Activated T-cell treated with anti-CD3 and anti-CD28 coated beads, Interleukin-2, amount 50 U/mL, for 72 hours (primary cell): ENCODE data around the gene POP4. TPM values are rescaled to one million over a fixed set of nuclear protein-coding genes. Genes with fewer than 3 reads are reported as not detected.

ENCODE experiments used
- ATAC-seq, 2 donors: fragments of 150-1000 bp; cut with Tn5 transposase; replicated peaks in 1 of 2; 2 replicates each; pipeline ENCODE4 v1.10.0; 2021; ENCODE audit warnings: moderate library complexity in 2 of 2, mild to moderate bottlenecking in 1 of 2
- DNase-seq, 2 donors: peaks; one replicate each; pipeline ENCODE4 v3.0.0; 2021 to 2022; ENCODE audit warnings: mixed read lengths in 1 of 2
- H3K27ac Mint-ChIP-seq: one replicate; pipeline ENCODE4 v1.8.0; 2022; ENCODE audit warnings: mild to moderate bottlenecking, moderate library complexity, mixed read lengths
- H3K27me3 Mint-ChIP-seq: one replicate; pipeline ENCODE4 v1.8.0; 2022; ENCODE audit warnings: low read depth, mixed read lengths
- H3K36me3 Mint-ChIP-seq, 2 donors: one replicate each; pipeline ENCODE4 v1.8.0; 2022; ENCODE audit warnings: mixed read lengths in 2 of 2, mild to moderate bottlenecking in 1 of 2; ENCODE audit not compliant: insufficient read depth in 2 of 2
- H3K4me1 Mint-ChIP-seq: one replicate; pipeline ENCODE4 v1.8.0; 2022; ENCODE audit warnings: low read depth, mixed read lengths
- H3K4me3 Mint-ChIP-seq, 2 donors: one replicate each; pipeline ENCODE4 v1.8.0; 2022; ENCODE audit warnings: mild to moderate bottlenecking in 2 of 2, mixed read lengths in 2 of 2, moderate library complexity in 2 of 2
- H3K9me3 Mint-ChIP-seq, 2 donors: one replicate each; pipeline ENCODE4 v1.8.0; 2022; ENCODE audit warnings: mixed read lengths in 2 of 2
- total RNA-seq, 2 donors: library from RNA; stranded (reverse); gene quantifications; one replicate each; pipeline ENCODE4 v1.2.3, GENCODE V29; 2022

POP4 gene
- total RNA-seq, 2 donors from 2014 or later, result 62.6 to 65.3 TPM

DNA sequence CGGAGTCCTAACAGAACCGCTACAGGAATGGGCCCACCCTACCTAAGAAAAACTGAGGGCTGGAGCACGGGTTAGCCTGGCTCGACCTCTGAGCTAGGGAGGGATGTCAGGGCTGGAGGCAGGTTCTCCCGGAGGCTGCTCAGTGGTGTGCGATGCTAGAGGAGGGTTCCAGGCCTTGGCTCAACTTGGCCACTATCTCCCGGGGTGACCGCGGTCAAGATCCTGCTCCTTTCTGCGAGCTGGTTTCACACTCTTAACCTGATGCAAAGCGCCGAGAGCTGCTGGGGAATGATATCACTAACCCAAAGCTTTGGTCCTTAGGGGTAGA, 301 bp downstream of the POP4 start:
- Mint-ChIP-seq H3K4me3 (peak overlapping the region; percentile 91 to 97), H3K9me3 (no peaks in the 10 kb centered on the region), H3K27ac (peak overlapping the region; percentile 98), H3K27me3 (no peaks in the 10 kb centered on the region), H3K4me1 (peaks cover 26% of the 10 kb centered on the region), H3K36me3 (peaks cover 2 to 12% of the 10 kb centered on the region in 2 donors)
- no peak for DNase-seq
- ATAC-seq, result peak; percentile 35 to 36

DNA sequence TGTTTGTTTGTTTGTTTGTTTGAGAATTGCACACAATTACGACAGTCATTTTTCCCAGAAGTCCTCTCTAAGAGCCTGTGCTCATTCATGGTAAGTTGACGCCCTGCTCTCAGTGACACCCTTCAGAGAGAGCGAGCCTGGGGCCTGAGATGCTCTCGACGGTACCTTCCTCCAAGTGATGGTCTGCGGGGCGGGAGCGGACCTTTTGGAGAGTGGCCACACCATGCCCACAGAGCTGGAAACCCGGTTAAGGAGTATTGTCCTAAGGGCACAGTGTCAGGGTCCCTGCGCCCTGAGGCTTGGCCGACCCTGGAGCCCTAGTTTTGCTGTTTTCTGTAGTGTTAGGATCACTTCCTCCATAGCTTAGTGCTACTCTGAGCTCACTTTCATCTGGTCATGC, 3.6 kb downstream of the POP4 start:
- DNase-seq (no peak), ATAC-seq (no peak)
- H3K9me3 Mint-ChIP-seq, result no peaks in the 10 kb centered on the region
- H3K27me3 Mint-ChIP-seq, result no peaks in the 10 kb centered on the region
- H3K4me1 Mint-ChIP-seq, result peaks cover 30% of the 10 kb centered on the region
- H3K4me3 Mint-ChIP-seq, result peak overlapping the region in 1 of 2 donors; percentile 20
- H3K36me3 Mint-ChIP-seq, result peaks cover 11 to 28% of the 10 kb centered on the region in 2 donors
- H3K27ac Mint-ChIP-seq, result no peak overlapping the region

DNA sequence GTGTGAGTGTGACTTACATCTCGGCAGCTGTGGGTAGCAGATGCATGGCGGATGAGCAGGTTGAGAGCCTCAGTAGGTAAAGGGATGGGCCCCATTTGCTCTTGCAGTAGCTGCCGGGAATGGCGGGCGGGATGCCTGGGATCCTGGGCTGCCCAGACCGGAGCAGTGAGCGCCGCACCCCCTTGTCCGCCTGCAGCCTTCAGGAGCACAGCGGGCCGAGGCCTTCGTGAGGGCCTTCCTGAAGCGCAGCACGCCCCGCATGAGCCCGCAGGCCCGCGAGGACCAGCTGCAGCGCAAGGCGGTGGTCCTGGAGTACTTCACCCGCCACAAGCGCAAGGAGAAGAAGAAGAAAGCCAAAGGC, 4.1 kb downstream of the POP4 start:
- H3K4me1 Mint-ChIP-seq, result peaks cover 30% of the 10 kb centered on the region
- peak overlapping the region in 1 of 2 donors; percentile 20 for H3K4me3 Mint-ChIP-seq
- H3K27ac Mint-ChIP-seq, result no peak overlapping the region
- ATAC-seq (no peak), DNase-seq (no peak)
- no peaks in the 10 kb centered on the region for H3K27me3 Mint-ChIP-seq
- H3K9me3 Mint-ChIP-seq, result no peaks in the 10 kb centered on the region
- H3K36me3 Mint-ChIP-seq, result peaks cover 11 to 33% of the 10 kb centered on the region in 2 donors

DNA sequence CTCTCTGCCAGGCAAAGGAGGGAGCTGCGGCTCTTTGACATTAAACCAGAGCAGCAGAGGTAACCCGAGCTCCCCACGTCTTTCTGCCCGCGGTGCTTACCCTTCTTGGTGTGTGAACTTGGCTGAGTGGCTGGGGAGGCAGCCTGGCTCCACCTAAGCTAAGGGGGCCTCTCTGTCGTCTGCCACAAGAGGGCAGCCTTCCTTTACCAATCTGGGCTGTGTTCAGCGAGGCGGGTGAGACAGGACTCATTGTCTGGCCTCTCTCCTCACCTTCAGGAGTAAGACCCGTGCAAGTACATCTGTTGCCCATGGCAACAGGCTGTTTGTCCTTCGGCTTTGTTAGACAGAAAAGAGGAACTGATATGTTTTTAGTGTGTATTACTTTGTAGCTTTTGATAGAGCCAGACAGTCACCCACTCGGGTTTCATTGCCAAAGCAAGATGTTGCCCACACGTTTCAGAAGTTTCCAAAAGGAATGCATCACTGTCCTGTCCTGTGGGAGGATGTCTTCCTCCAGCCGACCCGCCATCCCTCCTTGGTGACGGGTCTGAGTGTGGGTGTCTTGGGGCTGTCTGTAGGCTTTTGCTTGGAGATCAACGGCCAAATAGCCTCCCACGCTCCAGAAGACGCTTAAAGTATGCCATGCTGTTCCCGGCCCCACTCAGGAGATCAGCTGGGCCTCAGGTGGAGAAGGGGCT, 4.6 kb downstream of the POP4 start:
- peaks cover 11 to 38% of the 10 kb centered on the region in 2 donors for H3K36me3 Mint-ChIP-seq
- ATAC-seq (peak; percentile 66 to 74), DNase-seq (peak; percentile 85 to 86)
- peaks cover 30% of the 10 kb centered on the region for H3K4me1 Mint-ChIP-seq
- H3K4me3 Mint-ChIP-seq, result no peak overlapping the region
- H3K9me3 Mint-ChIP-seq, result no peaks in the 10 kb centered on the region
- no peaks in the 10 kb centered on the region for H3K27me3 Mint-ChIP-seq
- no peak overlapping the region for H3K27ac Mint-ChIP-seq

DNA sequence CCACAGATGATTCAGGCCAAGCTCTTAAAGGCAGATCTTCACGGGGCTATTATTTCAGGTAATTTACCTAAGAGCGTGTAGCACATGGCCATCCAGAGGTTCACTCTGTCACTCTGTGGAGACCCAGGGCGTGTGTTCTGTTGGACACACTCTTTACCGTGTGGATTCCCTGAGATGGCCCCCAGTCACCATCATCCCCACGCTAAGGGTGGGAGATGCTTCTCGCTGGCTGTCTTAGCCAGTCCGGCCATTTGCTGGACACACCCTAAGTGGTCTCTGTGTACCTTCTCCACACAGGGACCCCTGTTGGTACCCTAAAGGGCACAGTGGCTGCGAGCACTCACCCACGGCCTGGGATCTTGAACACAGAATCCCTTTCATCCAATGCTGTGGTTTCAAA, 6.0 kb downstream of the POP4 start:
- Mint-ChIP-seq H3K27ac (peak overlapping the region; percentile 67), H3K4me1 (peaks cover 25% of the 10 kb centered on the region)

DNA sequence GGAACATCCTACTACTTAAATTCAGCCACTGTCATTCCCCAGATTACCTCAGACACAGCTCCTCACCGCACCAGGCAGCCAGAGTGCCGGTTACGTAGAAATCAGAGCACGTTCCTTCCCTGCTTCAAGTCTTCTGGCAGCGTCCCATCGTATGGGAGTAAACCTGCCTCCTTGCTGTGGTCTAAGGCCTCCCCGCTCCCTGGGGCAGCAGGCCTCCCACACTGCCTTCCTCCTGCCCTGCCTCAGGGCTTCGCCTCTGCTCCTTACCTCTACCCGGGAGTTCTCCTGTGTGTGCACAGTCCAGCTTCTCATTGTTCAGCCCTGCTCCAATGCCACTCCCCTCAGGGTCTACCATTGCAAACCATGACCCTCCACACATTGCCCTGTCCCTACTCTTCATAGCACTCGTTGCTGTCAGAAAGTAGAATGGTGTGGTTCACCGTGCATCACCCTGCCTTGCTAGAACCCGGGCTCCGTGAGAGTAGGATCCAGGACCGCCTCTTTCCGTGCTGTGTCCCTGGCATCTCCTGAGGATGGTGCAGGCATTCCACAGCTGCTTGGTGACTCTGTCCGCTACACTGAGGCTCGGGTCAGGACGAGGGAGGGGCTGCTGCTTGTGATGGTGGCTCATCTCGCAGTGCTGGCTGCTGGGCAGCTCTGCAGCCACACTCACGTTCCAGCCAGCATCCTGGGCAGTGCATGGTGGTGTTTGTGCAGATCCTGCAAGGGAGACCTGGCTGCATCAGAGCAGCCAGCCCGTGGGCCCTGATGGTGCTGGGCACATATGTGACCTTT, 6.9 kb downstream of the POP4 start:
- Mint-ChIP-seq H3K9me3 (no peaks in the 10 kb centered on the region), H3K27ac (no peak overlapping the region)

More for the DNA sequence above, 6.0 kb downstream of the POP4 start:
- Mint-ChIP-seq H3K4me3 (no peak overlapping the region), H3K27me3 (no peaks in the 10 kb centered on the region), H3K9me3 (no peaks in the 10 kb centered on the region), H3K36me3 (peaks cover 9 to 39% of the 10 kb centered on the region in 2 donors)
- DNase-seq, result no peak
- no peak for ATAC-seq

DNA sequence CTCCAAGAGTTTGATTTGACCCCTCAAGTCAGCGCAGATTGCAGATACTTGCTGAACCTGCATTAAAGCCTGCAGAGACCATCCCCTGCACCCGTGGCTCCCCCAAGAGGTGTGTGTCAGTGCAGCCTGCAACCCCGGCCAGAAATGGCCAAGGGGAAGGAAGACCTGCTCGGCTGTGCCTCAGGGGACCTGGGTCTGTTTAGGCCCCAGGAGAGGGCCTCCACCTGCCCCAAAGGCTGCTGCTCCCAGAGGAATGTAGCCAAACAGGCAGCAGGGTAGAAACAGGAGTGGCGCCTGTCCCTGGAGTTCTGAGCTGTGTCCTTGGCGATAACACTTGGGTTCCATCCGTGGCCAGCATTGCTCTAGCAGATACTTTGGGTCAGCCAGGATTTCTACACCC, 8.0 kb downstream of the POP4 start:
- H3K27ac Mint-ChIP-seq, result no peak overlapping the region
- ATAC-seq (no peak), DNase-seq (no peak)
- peaks cover 9 to 36% of the 10 kb centered on the region in 2 donors for H3K36me3 Mint-ChIP-seq
- no peaks in the 10 kb centered on the region for H3K9me3 Mint-ChIP-seq
- H3K27me3 Mint-ChIP-seq, result no peaks in the 10 kb centered on the region
- H3K4me3 Mint-ChIP-seq, result no peak overlapping the region
- peaks cover 15% of the 10 kb centered on the region for H3K4me1 Mint-ChIP-seq

More for the DNA sequence above, 6.9 kb downstream of the POP4 start:
- DNase-seq (no peak), ATAC-seq (no peak)
- H3K36me3 Mint-ChIP-seq, result peaks cover 9 to 39% of the 10 kb centered on the region in 2 donors
- no peaks in the 10 kb centered on the region for H3K27me3 Mint-ChIP-seq
- no peak overlapping the region for H3K4me3 Mint-ChIP-seq
- peaks cover 21% of the 10 kb centered on the region for H3K4me1 Mint-ChIP-seq

DNA sequence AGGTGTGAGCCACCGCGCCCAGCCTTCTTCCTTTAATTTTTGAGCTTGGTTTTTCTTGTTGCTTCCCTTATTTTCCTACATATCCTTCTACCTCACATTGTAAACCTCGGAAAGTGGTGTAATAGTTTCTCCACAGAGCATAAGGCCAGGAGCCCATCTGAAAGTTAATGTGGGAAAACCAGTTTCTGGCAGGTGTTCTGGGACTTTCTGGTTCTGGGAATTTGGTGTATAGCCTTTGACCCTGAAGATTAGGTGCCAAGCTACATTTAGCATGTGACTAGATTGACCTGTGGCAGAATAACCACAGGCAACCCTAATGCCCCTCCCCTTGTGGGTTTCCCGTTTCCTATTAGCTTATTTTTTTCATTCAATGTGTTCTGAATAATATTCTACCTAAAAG, 8.7 kb downstream of the POP4 start:
- ATAC-seq, result no peak
- Mint-ChIP-seq H3K36me3 (peaks cover 9 to 32% of the 10 kb centered on the region in 2 donors), H3K9me3 (no peaks in the 10 kb centered on the region), H3K4me3 (no peak overlapping the region), H3K4me1 (peaks cover 17% of the 10 kb centered on the region), H3K27me3 (no peaks in the 10 kb centered on the region), H3K27ac (no peak overlapping the region)
- DNase-seq, result no peak

DNA sequence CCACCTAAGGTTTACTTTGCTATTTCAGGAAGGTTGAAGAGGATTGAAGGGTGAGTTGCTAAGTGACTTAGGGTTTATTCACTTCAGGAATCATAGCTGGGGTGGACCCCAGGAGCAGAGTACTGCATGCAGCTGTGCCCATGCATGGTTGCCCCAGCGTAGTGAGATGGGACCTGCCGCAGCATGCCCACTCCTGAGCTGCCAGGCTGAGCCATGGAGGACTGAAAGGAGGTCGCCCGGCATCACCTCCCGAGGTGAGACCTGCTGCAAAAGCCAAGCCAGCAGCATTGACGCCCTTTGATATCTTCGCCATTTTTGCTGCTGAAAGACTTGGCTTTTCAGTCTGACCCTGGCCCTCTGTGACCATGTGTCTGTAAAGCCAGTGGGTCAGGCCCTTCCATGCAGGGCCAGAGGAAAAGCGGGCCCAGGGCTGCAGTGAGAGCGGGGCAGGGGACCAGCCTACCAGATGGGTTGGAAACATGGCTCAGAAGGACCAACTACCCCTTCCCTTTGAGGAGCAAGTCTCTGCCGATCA, 9.9 kb downstream of the POP4 start:
- no peak overlapping the region for H3K4me3 Mint-ChIP-seq
- ATAC-seq (no peak), DNase-seq (no peak)
- no peak overlapping the region for H3K27ac Mint-ChIP-seq
- H3K9me3 Mint-ChIP-seq, result no peaks in the 10 kb centered on the region
- H3K4me1 Mint-ChIP-seq, result peaks cover 18% of the 10 kb centered on the region
- H3K36me3 Mint-ChIP-seq, result peaks cover 9 to 28% of the 10 kb centered on the region in 2 donors
- H3K27me3 Mint-ChIP-seq, result no peaks in the 10 kb centered on the region

DNA sequence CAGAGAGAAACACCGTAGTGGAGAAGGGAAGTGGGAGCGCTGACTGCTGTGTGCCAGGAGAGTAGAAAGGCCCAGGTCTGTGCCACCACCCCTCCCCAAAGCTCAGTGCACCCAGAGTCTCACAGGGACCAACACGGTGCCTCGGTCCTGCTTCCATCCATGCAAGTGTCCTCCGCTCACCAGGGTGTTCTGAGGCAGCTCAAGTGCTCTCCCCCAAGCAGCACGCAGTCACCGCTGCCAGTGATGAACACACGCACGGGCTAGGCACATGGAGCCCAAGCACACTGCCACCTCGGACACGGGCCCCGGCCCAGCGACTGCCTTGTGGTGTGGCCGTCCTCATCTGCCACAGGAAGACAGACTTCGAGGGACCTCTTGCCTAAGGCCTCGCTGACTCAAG, 10.5 kb downstream of the POP4 start:
- Mint-ChIP-seq H3K36me3 (peaks cover 9 to 27% of the 10 kb centered on the region in 2 donors), H3K9me3 (no peaks in the 10 kb centered on the region), H3K4me3 (no peak overlapping the region), H3K4me1 (peaks cover 23% of the 10 kb centered on the region), H3K27ac (peak overlapping the region; percentile 7), H3K27me3 (no peaks in the 10 kb centered on the region)
- ATAC-seq, result no peak
- DNase-seq, result no peak

DNA sequence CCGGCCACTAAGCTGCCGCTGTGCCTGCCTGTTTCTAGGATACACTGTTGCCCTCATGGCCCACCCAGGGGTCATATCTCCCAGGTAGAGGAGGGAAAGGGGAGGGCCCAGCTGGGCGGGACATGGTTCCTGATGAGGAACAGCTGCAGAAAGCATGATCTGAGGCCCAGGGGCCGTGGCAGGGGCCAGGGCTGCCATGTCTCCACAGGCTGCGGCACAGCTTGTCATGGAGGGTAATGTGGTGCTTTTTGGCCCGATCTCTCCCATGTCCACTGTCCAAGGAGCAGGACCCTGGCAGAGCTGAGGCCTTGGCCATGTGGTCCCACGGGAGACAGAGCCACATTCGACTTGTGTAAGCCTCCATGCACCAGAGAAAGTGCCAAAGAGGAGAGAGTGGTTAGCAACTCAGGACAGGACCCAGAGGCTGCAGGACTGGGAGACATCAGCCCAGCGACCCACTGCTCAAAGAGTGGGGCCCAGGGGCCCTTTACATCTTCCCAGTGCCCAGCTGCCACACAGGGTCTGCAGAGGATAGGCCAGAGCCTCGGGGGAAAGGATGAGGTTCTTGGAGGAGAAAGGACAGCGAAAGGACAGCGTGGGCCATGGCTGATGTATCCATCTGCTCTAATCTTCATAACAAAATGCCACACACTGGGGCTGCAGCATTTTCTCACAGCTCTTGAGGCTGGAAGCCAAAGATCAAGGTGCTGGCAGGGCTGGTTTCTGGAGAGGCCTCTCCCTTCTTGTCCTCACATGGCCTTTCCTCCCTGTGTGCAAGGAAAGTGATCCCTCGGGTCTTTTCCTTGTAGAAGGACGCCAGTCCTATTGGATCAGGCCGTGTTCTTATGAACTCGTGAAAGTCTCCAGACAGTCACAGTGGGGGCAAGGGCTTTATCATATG, 11.5 kb downstream of the POP4 start:
- Mint-ChIP-seq H3K27me3 (no peaks in the 10 kb centered on the region), H3K36me3 (peaks cover 3 to 20% of the 10 kb centered on the region in 2 donors), H3K9me3 (no peaks in the 10 kb centered on the region), H3K4me1 (peaks cover 30% of the 10 kb centered on the region), H3K4me3 (no peak overlapping the region), H3K27ac (peak overlapping the region; percentile 27)
- ATAC-seq (no peak), DNase-seq (no peak)

DNA sequence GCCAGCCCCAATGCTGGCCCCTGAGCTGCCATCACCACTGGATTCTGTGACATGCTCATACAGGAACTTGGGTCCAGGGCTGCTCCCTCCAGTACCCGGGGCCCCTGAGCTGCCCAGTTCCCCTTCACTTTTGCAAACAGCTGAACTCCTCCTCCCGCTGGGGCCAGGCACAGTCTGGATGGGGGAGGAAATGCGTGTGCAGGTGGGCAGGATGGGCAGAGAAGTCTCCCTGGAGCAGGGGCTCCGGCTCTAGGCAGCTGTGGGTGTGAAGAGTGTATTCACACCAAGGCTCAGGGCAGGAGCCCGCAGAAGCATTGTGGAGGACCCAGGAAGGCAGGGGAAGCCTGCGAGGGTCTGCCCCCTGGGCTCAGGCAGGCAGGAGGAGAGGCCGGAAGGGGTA, 12.4 kb downstream of the POP4 start:
- Mint-ChIP-seq H3K4me3 (no peak overlapping the region), H3K4me1 (peaks cover 38% of the 10 kb centered on the region), H3K9me3 (no peaks in the 10 kb centered on the region), H3K36me3 (peaks cover 0 to 11% of the 10 kb centered on the region in 2 donors), H3K27me3 (no peaks in the 10 kb centered on the region), H3K27ac (no peak overlapping the region)
- no peak for DNase-seq
- no peak for ATAC-seq

DNA sequence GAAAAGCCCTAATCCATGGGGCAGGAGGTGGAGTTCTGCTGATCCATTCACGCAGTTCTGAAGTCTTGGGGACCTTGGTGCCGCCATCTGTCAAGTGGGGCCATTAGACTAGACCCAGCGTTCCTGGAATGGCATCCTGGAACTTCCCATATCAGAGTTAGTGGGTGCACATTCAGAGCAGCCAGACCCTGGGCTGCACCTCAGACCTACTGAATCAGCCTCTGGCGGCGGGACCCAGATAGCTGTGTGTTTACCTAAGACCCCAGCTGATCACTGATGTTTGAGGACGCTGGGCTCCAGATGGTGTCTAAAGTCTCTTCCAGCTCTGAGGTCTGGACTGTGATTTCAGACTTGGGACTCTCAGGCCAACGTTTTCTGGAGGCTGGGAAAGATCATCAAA, 12.8 kb downstream of the POP4 start:
- Mint-ChIP-seq H3K4me1 (peaks cover 43% of the 10 kb centered on the region), H3K9me3 (no peaks in the 10 kb centered on the region), H3K27ac (no peak overlapping the region), H3K36me3 (peaks cover 0 to 11% of the 10 kb centered on the region in 2 donors), H3K27me3 (no peaks in the 10 kb centered on the region), H3K4me3 (no peak overlapping the region)
- ATAC-seq (no peak), DNase-seq (no peak)
